Ishikawa (cell line): Measurements from ENCODE around the gene TNS1.

Experiments used
- CEBPB ChIP-seq: IDR thresholded peaks from 2 replicates; pipeline ENCODE4 v1.6.1; 2012
- EP300 ChIP-seq: IDR thresholded peaks from 2 replicates; pipeline ENCODE4 v1.6.1; 2012; ENCODE audit warnings: borderline replicate concordance
- RAD21 ChIP-seq: IDR thresholded peaks from 2 replicates; pipeline ENCODE4 v1.6.1; 2012; ENCODE audit warnings: low read depth
- TCF12 ChIP-seq: IDR thresholded peaks from 2 replicates; pipeline ENCODE4 v1.6.1; 2012; ENCODE audit warnings: low read depth
- USF1 ChIP-seq: IDR thresholded peaks from 2 replicates; pipeline ENCODE4 v1.6.1; 2012
- YY1 ChIP-seq: IDR thresholded peaks from 2 replicates; pipeline ENCODE4 v1.6.1; 2012; ENCODE audit warnings: low read depth
- ZBTB7A ChIP-seq: IDR thresholded peaks from 2 replicates; pipeline ENCODE4 v1.6.1; 2012; ENCODE audit warnings: low read depth

GRCh38 chr2:217966423-217967070 is 36.2 kb downstream of the TNS1 start:
- TF ChIP-seq USF1, result no peak
- TF ChIP-seq CEBPB, result no peak
- no peak for TF ChIP-seq ZBTB7A
- no peak for TF ChIP-seq TCF12
- no peak for TF ChIP-seq EP300
- TF ChIP-seq RAD21, result no peak
- no peak for TF ChIP-seq YY1
